ENCODE measurements around the gene NGEF.

- TF ChIP-seq CTCF (IDR thresholded peaks at IDR 0.05) (no peak), POLR2A (IDR thresholded peaks at IDR 0.05) (no peak)
These were observed 139.7 kb downstream of the NGEF start for GRCh38 chr2:232873292-232873908.
